Medulla oblongata (tissue), 1 donor: ENCODE results near the gene TCEAL4.
A peak's percentile ranks its signal among the peaks of the same experiment; 100 is the strongest.

Source experiments
- DNase-seq: peaks from one replicate; pipeline ENCODE4 v3.0.0-alpha.2; 2015; ENCODE audit errors: extremely low spot score

The TCEAL4 gene

DNA sequence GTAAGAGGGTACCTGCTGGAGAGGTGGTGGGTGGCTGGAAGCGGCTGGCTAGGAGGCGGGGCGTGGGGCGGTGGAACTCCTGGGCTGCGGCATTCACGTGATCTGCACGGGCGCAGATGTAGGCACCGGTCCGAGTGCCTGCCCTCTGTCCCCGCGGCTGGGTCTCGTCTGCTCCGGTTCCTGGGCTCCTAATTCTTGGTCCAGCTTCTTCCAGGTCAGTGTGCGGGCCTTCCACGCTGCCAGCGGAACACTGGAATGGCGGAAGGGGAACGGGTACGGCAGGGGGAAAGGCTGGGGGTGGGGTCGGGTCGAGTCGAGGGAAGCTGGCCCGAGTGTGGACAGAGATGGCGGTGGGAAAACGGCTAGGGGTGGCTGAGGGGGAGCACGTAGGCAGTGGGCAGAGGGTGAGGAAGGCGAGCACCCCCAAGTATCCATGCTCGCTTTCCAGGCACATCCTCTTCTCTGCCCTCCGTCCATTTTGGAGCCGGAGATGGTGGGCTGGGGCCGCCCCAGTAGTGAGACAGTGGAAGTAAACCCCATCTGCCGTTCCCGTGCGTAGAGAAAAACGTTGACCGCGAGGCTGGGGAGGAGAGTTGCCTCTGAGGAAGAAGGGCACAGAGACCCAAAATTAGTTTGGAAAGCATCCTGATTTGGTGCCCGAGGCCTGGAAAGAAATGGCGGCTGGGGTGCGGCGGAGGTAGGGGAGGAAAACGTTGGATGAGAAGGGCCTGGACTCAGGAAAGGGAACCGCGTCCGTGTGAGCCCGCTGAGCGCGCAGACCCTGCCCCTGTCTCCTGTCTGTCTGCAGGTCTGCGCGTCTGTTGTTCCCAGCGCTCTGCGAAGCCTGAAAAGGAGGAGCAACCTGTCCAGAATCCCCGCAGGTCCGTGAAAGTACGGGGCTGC, at the start of gene TCEAL4:
TSS of gene TCEAL4 (plus strand) at position 105 of the 903 bp plus-strand sequence. CDS start 1,161 bp downstream, outside the sequence.
- DNase-seq = peak; percentile 59

GRCh38 chrX:103536071-103536470, 49.2 kb upstream of the TCEAL4 start:
- no peak for DNase-seq

GRCh38 chrX:103536732-103537131, 48.6 kb upstream of the TCEAL4 start:
- no peak for DNase-seq

DNA sequence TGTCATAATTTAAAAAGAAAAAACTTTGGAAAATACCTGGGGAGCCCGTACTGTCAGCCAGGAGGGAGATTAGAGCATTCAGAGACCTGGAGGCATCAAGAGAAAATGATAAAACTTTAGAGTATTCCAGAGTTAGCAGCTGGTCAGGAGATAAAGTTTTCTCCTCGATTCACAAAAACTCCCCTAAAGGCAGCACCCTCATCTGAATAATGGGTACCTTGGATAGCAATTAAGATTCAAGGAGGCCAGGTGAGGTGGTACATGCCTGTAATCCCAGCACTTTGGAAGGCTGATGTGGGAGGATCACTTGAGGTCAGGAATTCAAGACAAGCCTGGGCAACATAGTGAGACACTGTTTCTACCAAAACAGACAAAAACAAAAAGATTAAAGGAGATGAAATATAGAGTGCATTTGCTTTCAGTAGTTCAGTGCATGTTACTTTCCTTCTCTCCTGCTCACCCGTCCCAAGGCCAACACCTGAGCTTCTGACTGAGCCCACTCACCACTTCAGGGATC, 47.4 kb upstream of the TCEAL4 start:
- DNase-seq = no peak

DNA sequence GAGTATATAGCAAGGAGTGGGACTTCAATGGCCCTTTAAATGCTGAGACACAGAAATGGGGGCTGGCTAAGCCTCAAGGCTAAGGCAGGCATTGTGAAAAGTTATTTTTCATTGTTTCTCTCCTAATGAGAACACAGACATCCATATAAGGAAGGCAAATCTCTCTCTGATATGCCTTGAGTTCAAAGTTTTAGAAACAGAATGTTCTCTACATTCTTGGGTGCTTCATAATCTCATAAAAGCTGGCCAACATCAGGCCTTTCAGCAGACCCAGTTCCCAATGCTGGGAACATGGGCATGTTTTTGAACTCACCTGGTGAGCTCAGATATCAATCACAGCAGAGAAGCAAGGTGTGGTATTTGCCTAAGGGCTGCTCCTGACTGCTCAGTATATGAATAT, 46.6 kb upstream of the TCEAL4 start:
- no peak for DNase-seq

- DNase-seq = no peak
These were observed 45.6 kb upstream of the TCEAL4 start for GRCh38 chrX:103539695-103540094.

- no peak for DNase-seq
These were observed 45.2 kb upstream of the TCEAL4 start for GRCh38 chrX:103540145-103540544.

GRCh38 chrX:103549916-103550315, 35.4 kb upstream of the TCEAL4 start:
- DNase-seq = no peak

DNA sequence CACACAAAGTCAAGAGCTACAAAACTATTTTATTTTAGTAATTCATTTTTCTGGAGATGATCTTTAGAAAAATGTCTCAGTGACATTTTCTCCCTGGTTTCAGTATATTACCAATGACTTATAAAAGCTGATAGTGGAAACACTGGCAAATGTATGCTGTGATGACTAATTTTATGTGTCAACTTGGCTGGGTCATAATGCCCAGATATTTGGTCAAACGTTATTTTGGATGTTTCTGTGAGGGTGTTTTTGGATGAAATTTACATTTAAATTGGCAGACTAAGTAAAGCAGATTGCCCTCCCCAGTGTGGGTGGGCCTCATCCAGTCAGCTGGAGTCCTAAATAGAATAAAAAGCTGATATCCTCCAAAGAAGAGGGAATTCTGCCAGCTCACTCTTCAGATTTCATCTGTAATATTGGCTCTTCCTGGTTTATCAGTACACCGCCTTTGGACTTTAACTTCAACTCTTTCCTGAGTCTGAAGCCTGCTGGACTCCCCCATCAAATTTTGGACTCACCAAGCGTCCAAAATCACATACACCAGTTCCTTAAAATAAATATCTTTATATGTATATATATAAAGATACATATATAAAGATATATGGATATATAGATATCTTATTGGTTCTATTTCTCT, 34.8 kb upstream of the TCEAL4 start:
- DNase-seq = no peak

DNA sequence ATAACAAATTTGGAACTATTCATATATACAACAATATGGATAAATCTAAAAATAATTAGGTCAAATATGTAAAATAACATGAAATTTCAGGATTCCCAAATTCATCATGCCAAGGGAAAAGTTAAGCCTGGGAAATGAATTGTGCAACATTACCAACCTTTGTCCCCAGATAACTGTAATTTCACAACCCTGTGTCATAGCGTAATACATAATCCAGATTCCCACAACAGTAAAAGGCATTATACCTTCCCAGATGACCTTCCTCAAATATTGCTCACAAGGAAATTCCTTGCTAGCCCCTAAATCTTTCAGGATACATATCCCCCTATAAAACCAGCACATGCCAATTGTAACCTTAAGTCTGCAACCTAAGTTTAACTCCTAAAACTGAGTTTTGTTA, 33.1 kb upstream of the TCEAL4 start:
- DNase-seq = no peak

DNA sequence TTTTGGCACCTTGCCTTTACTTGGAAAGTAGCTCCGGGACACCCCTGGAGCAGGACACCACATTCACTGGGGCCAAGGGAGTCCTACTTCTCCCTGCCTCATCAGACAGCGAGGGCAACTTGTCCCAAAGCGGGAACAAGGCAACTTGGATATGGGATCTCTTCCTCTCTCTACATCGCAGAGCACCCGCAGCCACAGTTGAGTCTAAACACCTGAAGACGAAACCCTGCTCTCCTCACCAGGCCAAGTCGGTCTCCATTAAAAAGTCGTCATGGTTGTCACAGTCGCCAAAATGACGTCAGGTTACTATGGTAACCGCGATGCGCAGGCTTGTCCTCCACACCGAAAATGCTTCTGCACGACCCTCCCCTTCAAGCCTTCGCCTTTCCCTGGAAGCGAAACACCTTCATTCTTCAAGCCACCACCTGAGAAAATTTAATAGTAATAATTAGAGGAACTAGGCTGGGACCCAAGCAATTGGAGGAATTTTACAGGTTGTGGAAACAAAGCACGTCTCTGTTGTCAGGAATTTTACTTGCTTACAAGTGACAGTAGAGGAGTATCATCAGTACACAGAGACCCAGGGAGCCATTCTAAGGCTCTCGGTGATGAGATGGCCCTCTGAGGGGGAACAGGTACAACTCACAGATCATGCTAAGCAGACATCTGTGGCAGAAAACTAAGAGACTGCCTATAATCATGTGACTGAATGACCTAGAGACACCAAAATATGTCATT, 30.5 kb upstream of the TCEAL4 start:
- DNase-seq = peak; percentile 71

GRCh38 chrX:103556963-103557612, 28.2 kb upstream of the TCEAL4 start:
- DNase-seq = no peak

DNA sequence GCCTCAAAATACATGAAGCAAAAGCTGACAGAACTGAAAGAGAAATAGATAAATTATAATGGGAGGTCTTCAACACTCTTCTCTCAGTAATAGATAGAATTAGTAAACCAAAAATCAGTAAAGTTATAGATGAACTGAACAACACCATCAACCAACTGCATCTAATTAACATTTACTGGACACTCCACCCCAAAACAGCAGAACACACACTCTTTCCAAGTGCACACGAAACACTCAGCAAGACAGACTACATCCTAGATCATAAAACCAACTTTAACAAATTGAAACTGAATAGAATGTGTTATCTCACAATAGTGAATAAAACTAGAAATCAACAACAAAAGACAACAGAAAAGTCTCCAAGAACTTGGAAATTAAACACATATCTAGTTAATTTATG, 25.1 kb upstream of the TCEAL4 start:
- no peak for DNase-seq

GRCh38 chrX:103562801-103563200, 22.5 kb upstream of the TCEAL4 start:
- DNase-seq = no peak

DNA sequence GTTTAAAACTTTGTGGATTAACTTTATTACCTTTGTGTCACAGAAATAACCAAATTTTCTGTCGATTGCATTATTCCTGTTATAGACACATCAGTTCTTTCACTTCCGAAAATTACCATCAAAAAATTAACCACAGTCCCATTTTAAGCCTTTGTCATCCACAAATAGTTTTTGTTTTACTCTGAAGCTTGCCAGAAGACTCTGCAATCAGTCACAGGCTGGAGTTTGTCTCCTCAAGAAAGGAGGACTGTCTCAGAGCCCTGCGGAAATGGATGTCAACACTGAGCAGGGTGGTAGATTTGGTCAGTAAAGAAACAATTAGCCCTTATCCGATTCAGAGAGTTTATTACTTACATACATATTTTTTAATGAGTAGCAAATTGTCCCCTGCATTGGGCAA, 20.1 kb upstream of the TCEAL4 start:
- DNase-seq = peak; percentile 2

DNA sequence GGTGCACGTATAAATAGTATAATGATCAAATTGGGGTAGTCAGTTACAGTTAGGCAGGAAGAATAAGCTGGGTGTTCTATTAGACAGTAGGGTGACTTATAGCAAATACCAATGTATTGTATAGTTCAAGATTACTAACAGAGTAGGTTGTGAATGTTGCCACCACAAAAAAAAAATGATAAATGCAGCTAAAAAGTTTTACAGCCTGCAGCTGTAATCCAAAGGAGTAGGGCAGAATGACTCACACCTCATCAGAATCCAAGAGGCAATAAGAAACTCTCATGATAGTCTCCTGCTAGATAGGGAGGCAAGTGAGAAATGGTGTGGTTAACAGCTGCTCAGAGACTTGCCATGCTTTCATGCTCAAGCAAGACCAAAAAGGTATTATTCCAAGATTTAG, 19.6 kb upstream of the TCEAL4 start:
- no peak for DNase-seq

DNA sequence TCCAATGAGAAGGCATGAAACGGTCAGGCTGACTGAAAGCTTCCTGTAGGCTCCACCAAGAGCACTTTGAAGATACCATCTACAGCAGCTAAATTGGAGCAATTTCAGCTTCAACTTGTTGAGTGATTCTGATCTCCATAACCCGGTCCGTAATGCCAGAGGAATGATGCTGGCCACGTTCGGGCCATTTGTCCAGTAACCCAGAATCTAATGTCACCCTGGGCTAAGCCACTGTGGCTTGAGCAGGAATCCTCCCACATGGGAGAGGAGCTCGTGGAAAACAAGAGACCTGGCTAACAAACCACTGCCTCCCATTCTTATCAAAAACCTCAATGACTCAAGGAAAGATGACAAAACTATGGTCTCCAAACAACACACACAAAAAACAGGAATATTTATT, 14.2 kb upstream of the TCEAL4 start:
- no peak for DNase-seq

GRCh38 chrX:103571726-103572125, 13.6 kb upstream of the TCEAL4 start:
- DNase-seq = no peak

GRCh38 chrX:103573202-103573601, 12.1 kb upstream of the TCEAL4 start:
- DNase-seq = no peak

GRCh38 chrX:103584596-103584995, 719 bp upstream of the TCEAL4 start:
- DNase-seq = peak; percentile 17

DNA sequence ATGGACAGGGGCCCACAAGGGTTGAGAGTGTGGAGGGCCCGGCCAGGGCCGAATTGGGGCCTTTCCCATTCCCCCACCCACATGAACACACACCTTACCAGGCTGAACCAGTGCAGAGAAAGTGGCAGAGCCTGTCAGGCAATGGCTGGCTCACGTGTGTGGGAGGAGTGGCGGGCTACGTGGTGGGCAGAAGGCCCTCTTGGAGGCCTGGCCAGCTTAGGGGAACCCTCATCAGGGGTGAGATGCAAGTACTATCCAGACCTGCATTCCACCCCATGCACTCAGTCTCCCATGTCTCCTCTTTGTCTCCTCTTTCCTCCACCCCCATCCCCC, 965 bp downstream of the TCEAL4 start:
- DNase-seq = peak; percentile 28

- no peak for DNase-seq
These were observed 1.3 kb downstream of the TCEAL4 start for GRCh38 chrX:103586659-103587058.
